Prostate gland (tissue), 2 donors: ENCODE measurements around the gene TNFAIP2.

Source experiments
- POLR2A ChIP-seq: fragments of 450-650 bp; IDR thresholded peaks from one replicate; pipeline ENCODE4 v1.6.1; 2016; ENCODE audit warnings: antibody characterized with exemption, mild to moderate bottlenecking
- TF ChIP-seq, protein P1 (sequence below), 4 experiments: fragments of 200-600 bp in 2 of 4; fragments of 450-650 bp in 2 of 4; sonication (generic) in 2 of 4; IDR thresholded peaks; 1 replicate in 3 of 4; 2 replicates in 1 of 4; pipeline ENCODE4 v1.5.1; 2016 to 2019; ENCODE audit warnings: antibody characterized with exemption in 4 of 4, mild to moderate bottlenecking in 2 of 4, moderate library complexity in 2 of 4

DNA sequence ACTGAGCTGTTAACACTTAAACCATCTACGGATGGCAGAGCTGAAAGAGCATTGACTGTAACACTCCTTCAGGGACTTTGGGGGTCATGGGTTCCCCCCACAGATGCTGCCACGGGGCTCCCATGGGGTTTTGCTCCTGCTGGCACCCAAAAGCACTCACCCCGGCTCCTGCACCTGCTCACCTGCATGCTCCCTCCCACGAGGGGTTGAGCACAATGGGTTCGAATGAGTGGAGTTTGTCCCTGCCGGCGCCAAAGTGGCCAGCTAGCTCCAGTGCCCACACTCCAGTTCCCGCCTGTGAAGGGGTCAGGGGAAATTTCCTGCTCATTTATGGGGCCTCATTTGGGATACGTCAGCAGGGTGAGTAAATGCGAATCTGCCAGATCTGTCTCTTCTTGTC lies 40.7 kb downstream of the TNFAIP2 start:
- TF ChIP-seq POLR2A = no peak
- TF ChIP-seq, protein P1, sequence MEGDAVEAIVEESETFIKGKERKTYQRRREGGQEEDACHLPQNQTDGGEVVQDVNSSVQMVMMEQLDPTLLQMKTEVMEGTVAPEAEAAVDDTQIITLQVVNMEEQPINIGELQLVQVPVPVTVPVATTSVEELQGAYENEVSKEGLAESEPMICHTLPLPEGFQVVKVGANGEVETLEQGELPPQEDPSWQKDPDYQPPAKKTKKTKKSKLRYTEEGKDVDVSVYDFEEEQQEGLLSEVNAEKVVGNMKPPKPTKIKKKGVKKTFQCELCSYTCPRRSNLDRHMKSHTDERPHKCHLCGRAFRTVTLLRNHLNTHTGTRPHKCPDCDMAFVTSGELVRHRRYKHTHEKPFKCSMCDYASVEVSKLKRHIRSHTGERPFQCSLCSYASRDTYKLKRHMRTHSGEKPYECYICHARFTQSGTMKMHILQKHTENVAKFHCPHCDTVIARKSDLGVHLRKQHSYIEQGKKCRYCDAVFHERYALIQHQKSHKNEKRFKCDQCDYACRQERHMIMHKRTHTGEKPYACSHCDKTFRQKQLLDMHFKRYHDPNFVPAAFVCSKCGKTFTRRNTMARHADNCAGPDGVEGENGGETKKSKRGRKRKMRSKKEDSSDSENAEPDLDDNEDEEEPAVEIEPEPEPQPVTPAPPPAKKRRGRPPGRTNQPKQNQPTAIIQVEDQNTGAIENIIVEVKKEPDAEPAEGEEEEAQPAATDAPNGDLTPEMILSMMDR (IDR thresholded peaks at IDR 0.05) = no peak
